IPS DF 19.7 (cell line): ENCODE results near the gene NR4A3.
"Not testable (repeated sequence)": the region's sequence is repeated elsewhere in the genome, so short reads cannot be mapped to it uniquely, and the experiment has no call there.

Experiments used
- DNase-seq: peaks from one replicate; pipeline ENCODE4 v3.0.0-alpha.2; 2013; ENCODE audit warnings: low read depth, low spot score

The NR4A3 gene

GRCh38 chr9:99821396-99822108, at the start of gene NR4A3:
Gene NR4A3, plus strand, starts transcription at chr9:99821885. Its CDS starts 6,158 bp downstream, at chr9:99828043.
- DNase-seq: no peak

- DNase-seq: no peak
These were observed 48.1 kb upstream of the NR4A3 start for GRCh38 chr9:99773468-99774138.

- no peak for DNase-seq
These were observed 43.4 kb upstream of the NR4A3 start for GRCh38 chr9:99778308-99778707.

GRCh38 chr9:99778836-99779235, 42.8 kb upstream of the NR4A3 start:
- DNase-seq: no peak

- DNase-seq: no peak
These were observed 42.4 kb upstream of the NR4A3 start for GRCh38 chr9:99779277-99779676.

- not testable (repeated sequence) for DNase-seq
These were observed 39.3 kb upstream of the NR4A3 start for GRCh38 chr9:99782349-99782748.

- no peak for DNase-seq
These were observed 38.5 kb upstream of the NR4A3 start for GRCh38 chr9:99782962-99783718.

- DNase-seq: no peak
These were observed 37.9 kb upstream of the NR4A3 start for GRCh38 chr9:99783799-99784198.

GRCh38 chr9:99785010-99785590, 36.6 kb upstream of the NR4A3 start:
- no peak for DNase-seq

- DNase-seq: no peak
These were observed 34.1 kb upstream of the NR4A3 start for GRCh38 chr9:99787556-99787955.

- DNase-seq: no peak
These were observed 28.2 kb upstream of the NR4A3 start for GRCh38 chr9:99793528-99793927.

- no peak for DNase-seq
These were observed 25.5 kb upstream of the NR4A3 start for GRCh38 chr9:99796231-99796630.

GRCh38 chr9:99801775-99802174, 19.9 kb upstream of the NR4A3 start:
- DNase-seq: no peak

GRCh38 chr9:99803694-99804093, 18.0 kb upstream of the NR4A3 start:
- DNase-seq: no peak

GRCh38 chr9:99807276-99807852, 14.3 kb upstream of the NR4A3 start:
- DNase-seq: no peak

- no peak for DNase-seq
These were observed 13.7 kb upstream of the NR4A3 start for GRCh38 chr9:99807956-99808355.

GRCh38 chr9:99808454-99808853, 13.2 kb upstream of the NR4A3 start:
- no peak for DNase-seq

- DNase-seq: no peak
These were observed 11.9 kb upstream of the NR4A3 start for GRCh38 chr9:99809586-99810319.

- no peak for DNase-seq
These were observed 10.5 kb upstream of the NR4A3 start for GRCh38 chr9:99811172-99811571.

GRCh38 chr9:99811598-99812383, 9.9 kb upstream of the NR4A3 start:
- no peak for DNase-seq
